ENCODE data around the gene PNPLA8. TPM values are rescaled to one million over a fixed set of nuclear protein-coding genes. Genes with fewer than 3 reads are reported as not detected.

The PNPLA8 gene
- total and polyA plus RNA-seq, 2 donors (not counting 3 experiments of a cell fraction or from before 2014, with no cell fraction given), result 5.9 to 19.9 TPM

DNA sequence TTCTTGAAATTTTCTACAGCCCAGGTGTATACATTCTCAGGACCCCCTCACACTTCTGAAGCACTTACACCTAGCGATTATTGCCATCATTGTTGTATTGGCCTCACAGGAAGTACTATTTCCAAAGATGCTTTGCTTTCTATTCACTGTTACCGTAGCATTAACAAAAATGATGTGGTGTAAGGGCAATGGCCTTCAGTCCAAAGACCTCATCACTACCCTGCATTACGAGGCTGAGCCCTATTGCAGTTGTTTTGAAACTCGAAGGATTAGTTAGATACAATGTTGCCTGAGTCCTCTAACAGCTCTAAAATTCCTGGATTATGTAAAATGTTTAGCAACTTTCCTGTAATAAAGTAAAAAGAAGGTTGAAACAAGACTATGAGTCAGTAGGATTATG, 72.6 kb downstream of the PNPLA8 start:
- dilution Hi-C loops (cut with MboI; ENCODE audit: extremely low pct_ligation_motif_present, low sequenced_read_pairs), result no loop called here
- BruUV-seq (replicated peaks), result no TSS peak
- peak overlapping the region; percentile 89 for H3K4me2 ChIP-seq (ENCODE audit: insufficient read depth, low read length)
- no peak overlapping the region for H2AFZ ChIP-seq (ENCODE audit: low read depth, low read length)
- no peak overlapping the region for H3K4me3 ChIP-seq (replicated peaks in 1 of 3; ENCODE audit: insufficient read depth in 1 of 3, low read depth in 1 of 3, low read length in 3 of 3)
- no peak overlapping the region for H3K9ac ChIP-seq (replicated peaks; ENCODE audit: extremely low read depth, insufficient read depth, low read length)
- peak overlapping the region; percentile 78 for H3K27ac ChIP-seq (ENCODE audit: insufficient read depth, low read depth, low read length)
- FAIRE-seq, result no peak
- TF ChIP-seq JUN (IDR thresholded peaks at IDR 0.05; ENCODE audit: borderline replicate concordance, insufficient read depth, insufficient read length, low read depth), result no peak
- no peak for TF ChIP-seq POLR2AphosphoS5 (IDR thresholded peaks at IDR 0.05; ENCODE audit: insufficient read depth, low read depth, low read length)
- TF ChIP-seq GATA2 (IDR thresholded peaks at IDR 0.05; ENCODE audit: insufficient read depth, insufficient read length, low read depth, low read length), result no peak
- TF ChIP-seq EZH2 (IDR thresholded peaks at IDR 0.05; ENCODE audit: borderline replicate concordance, low read depth, low read length, severe bottlenecking), result no peak
- TF ChIP-seq FOS (IDR thresholded peaks at IDR 0.05; ENCODE audit: borderline replicate concordance, insufficient read depth, low read length), result no peak
- no peak for TF ChIP-seq MYC (IDR thresholded peaks at IDR 0.05; ENCODE audit: low read depth, low read length)
- no peak for TF ChIP-seq POLR2A (IDR thresholded peaks at IDR 0.05; ENCODE audit: low read depth, low read length)
- TF ChIP-seq, protein P1, sequence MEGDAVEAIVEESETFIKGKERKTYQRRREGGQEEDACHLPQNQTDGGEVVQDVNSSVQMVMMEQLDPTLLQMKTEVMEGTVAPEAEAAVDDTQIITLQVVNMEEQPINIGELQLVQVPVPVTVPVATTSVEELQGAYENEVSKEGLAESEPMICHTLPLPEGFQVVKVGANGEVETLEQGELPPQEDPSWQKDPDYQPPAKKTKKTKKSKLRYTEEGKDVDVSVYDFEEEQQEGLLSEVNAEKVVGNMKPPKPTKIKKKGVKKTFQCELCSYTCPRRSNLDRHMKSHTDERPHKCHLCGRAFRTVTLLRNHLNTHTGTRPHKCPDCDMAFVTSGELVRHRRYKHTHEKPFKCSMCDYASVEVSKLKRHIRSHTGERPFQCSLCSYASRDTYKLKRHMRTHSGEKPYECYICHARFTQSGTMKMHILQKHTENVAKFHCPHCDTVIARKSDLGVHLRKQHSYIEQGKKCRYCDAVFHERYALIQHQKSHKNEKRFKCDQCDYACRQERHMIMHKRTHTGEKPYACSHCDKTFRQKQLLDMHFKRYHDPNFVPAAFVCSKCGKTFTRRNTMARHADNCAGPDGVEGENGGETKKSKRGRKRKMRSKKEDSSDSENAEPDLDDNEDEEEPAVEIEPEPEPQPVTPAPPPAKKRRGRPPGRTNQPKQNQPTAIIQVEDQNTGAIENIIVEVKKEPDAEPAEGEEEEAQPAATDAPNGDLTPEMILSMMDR (IDR thresholded peaks at IDR 0.05; ENCODE audit: extremely low read depth in 1 of 2, insufficient read depth in 1 of 2, low read depth in 1 of 2, low read length in 2 of 2), result no peak
- TF ChIP-seq, protein P2, sequence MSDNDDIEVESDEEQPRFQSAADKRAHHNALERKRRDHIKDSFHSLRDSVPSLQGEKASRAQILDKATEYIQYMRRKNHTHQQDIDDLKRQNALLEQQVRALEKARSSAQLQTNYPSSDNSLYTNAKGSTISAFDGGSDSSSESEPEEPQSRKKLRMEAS (IDR thresholded peaks at IDR 0.05; ENCODE audit: insufficient read depth, insufficient read length), result no peak
- no peaks in the 10 kb centered on the region for H3K36me3 ChIP-seq (ENCODE audit: control insufficient read depth in 2 of 2, extremely low read depth in 1 of 2, insufficient read depth in 2 of 2, low read length in 2 of 2)
- H4K20me1 ChIP-seq (replicated peaks; ENCODE audit: control insufficient read depth, extremely low read depth, insufficient read depth, low read length), result no peaks in the 10 kb centered on the region
- no peaks in the 10 kb centered on the region for H3K9me1 ChIP-seq (replicated peaks; ENCODE audit: control insufficient read depth, extremely low read depth, insufficient read depth, low read length)
- H3K79me2 ChIP-seq (ENCODE audit: control insufficient read depth, insufficient read depth, low read length), result peaks cover 71% of the 10 kb centered on the region
- ChIA-PET POLR2A (interaction anchor here (1.0 kb wide), 1 partner anchor 15 kb away, joined by 3 read pairs; no protein-coding TSS in a partner anchor), CTCF (interaction anchor here (0.6 to 6.1 kb wide), 13 partner anchors 11 to 272 kb away, joined by 3 to 88 read pairs (median 5); no protein-coding TSS in a partner anchor)
- DNase-seq (ENCODE audit: low read depth, low spot score), result no peak
- H3K4me1 ChIP-seq (ENCODE audit: control insufficient read depth, extremely low read depth, insufficient read depth, low read length), result peaks cover 49% of the 10 kb centered on the region
- intact Hi-C loops (cut with micrococcal nuclease), result loop anchor here (2.0 kb wide), 1 partner anchor 207 kb away; no protein-coding TSS in a partner anchor
- no peaks in the 10 kb centered on the region for H3K9me3 ChIP-seq (replicated peaks; ENCODE audit: control insufficient read depth, insufficient read depth, low read length)
- no peaks in the 10 kb centered on the region for H3K27me3 ChIP-seq (ENCODE audit: control insufficient read depth in 2 of 2, insufficient read depth in 2 of 2, low read length in 2 of 2)

All from endothelial cell of umbilical vein (primary cell).